K562 (cell line): ENCODE data around the gene ATP6V1F. TPM values are rescaled to one million over a fixed set of nuclear protein-coding genes. Genes with fewer than 3 reads are reported as not detected.

Source experiments
- CBX8 ChIP-seq: fragments of 200-600 bp; sonication (generic); IDR thresholded peaks from 2 replicates; pipeline ENCODE4 v1.6.1; 2012; ENCODE audit warnings: borderline replicate concordance, mixed run types, low read depth, mild to moderate bottlenecking, moderate library complexity, mixed read lengths, low read length, control low read depth, inconsistent platforms; ENCODE audit not compliant: poor library complexity, severe bottlenecking; ENCODE audit errors: extremely low read depth
- CHD2 ChIP-seq: IDR thresholded peaks from 2 replicates; pipeline ENCODE4 v1.6.1; 2011; ENCODE audit warnings: low read depth, low read length
- JUNB ChIP-seq: fragments of 450-650 bp; formaldehyde crosslinking; conservative IDR thresholded peaks from 2 replicates; pipeline ENCODE4 v1.4.0; 2020; ENCODE audit warnings: mild to moderate bottlenecking
- NFRKB ChIP-seq: fragments of 450-650 bp; IDR thresholded peaks from 2 replicates; pipeline ENCODE4 v1.6.1; 2016; ENCODE audit warnings: low read depth
- NFXL1 ChIP-seq: fragments of 450-650 bp; formaldehyde crosslinking; IDR thresholded peaks from 2 replicates; pipeline ENCODE4 v1.4.0; 2021; ENCODE audit warnings: mild to moderate bottlenecking
- PHF21A ChIP-seq: fragments of 450-650 bp; IDR thresholded peaks from 2 replicates; pipeline ENCODE4 v1.6.1; 2017; ENCODE audit warnings: low read depth, borderline replicate concordance
- SUPT5H ChIP-seq: fragments of 450-650 bp; IDR thresholded peaks from 2 replicates; pipeline ENCODE4 v1.6.1; 2016
- TEAD2 ChIP-seq: fragments of 450-650 bp; IDR thresholded peaks from 2 replicates; pipeline ENCODE4 v1.6.1; 2016; ENCODE audit warnings: missing genetic modification characterization, control low read depth, missing compliant biosample characterization
- XRCC3 ChIP-seq: fragments of 450-650 bp; IDR thresholded peaks from 2 replicates; pipeline ENCODE4 v1.6.1; 2017; ENCODE audit warnings: mild to moderate bottlenecking, moderate library complexity
- ZBTB1 ChIP-seq: sonication (generic); formaldehyde crosslinking; IDR thresholded peaks from 2 replicates; pipeline ENCODE4 v1.8.1; 2023; ENCODE audit warnings: missing genetic modification reagents, low read depth, mild to moderate bottlenecking, borderline replicate concordance
- ZNF124 ChIP-seq: sonication (generic); formaldehyde crosslinking; IDR thresholded peaks from 2 replicates; pipeline ENCODE4 v1.8.1; 2022; ENCODE audit warnings: missing genetic modification reagents
- ZNF445 ChIP-seq: fragments of 250-450 bp; sonication (Bioruptor Pico); IDR thresholded peaks from 2 replicates; pipeline ENCODE4 v1.4.0; 2020; ENCODE audit warnings: low read depth, mild to moderate bottlenecking, moderate library complexity
- ZNF561 ChIP-seq: fragments of 450-650 bp; formaldehyde crosslinking; conservative IDR thresholded peaks from 2 replicates; pipeline ENCODE4 v1.4.0; 2020; ENCODE audit warnings: mild to moderate bottlenecking, moderate library complexity
- ZNF583 ChIP-seq: fragments of 250-450 bp; sonication (Bioruptor Pico); IDR thresholded peaks from 2 replicates; pipeline ENCODE4 v1.4.0; 2020
- ZZZ3 ChIP-seq: fragments of 450-650 bp; IDR thresholded peaks from 2 replicates; pipeline ENCODE4 v1.6.1; 2016; ENCODE audit warnings: antibody characterized with exemption, mild to moderate bottlenecking, moderate library complexity
- polyA plus RNA-seq, 8 experiments: library from polyadenylated mRNA; depleted of rRNA in 4 of 8; stranded (reverse) in 5 of 8; unstranded in 3 of 8; fragments of >200 nt; fragmentation: Nextera tagmentation in 2 of 8; fragmentation: Illumina TruSeq in 1 of 8; extraction: Ambion mirVana in 2 of 8; extraction: Trizol in 1 of 8; gene quantifications; 2 replicates each; pipeline versions ENCODE4 v1.2.1 to v1.2.3, GENCODE V29; 2011 to 2014; ENCODE audit warnings: inconsistent platforms in 1 of 8, missing spikeins in 1 of 8
- total RNA-seq, 7 experiments: library from RNA; depleted of rRNA in 6 of 7; stranded (reverse); fragments of >200 nt in 6 of 7; fragmentation: Illumina TruSeq in 2 of 7; extraction: Trizol in 2 of 7; gene quantifications; 2 replicates each; pipeline versions ENCODE4 v1.2.1 to v1.2.3, GENCODE V29; 2011 to 2021; ENCODE audit warnings: low replicate concordance in 1 of 7
- TF ChIP-seq, protein P1 (sequence below), 2 experiments: fragments of 450-650 bp; formaldehyde crosslinking in 1 of 2; IDR thresholded peaks; 2 replicates each; pipeline versions ENCODE4 v1.4.0 to v1.6.1; 2014 to 2020; ENCODE audit warnings: mild to moderate bottlenecking in 2 of 2, borderline replicate concordance in 1 of 2, low read depth in 1 of 2
- TF ChIP-seq, protein P2 (sequence below), 3 experiments: fragments of 200-800 bp in 1 of 3; sonication (Bioruptor generic) in 1 of 3; sonication (generic) in 1 of 3; formaldehyde crosslinking in 1 of 3; IDR thresholded peaks; 2 replicates each; pipeline versions ENCODE4 v1.6.1 to v1.8.0; 2016 to 2022; ENCODE audit warnings: mild to moderate bottlenecking in 2 of 3, missing compliant biosample characterization in 2 of 3, missing genetic modification characterization in 2 of 3, missing genetic modification reagents in 1 of 3
- TF ChIP-seq, protein P3 (sequence below): conservative IDR thresholded peaks from 2 replicates; pipeline ENCODE4 v1.6.1; 2011; ENCODE audit warnings: low read depth, mild to moderate bottlenecking, low read length; ENCODE audit not compliant: control insufficient read depth

The ATP6V1F gene
- total and polyA plus RNA-seq, 9 of the 15 experiments (the other 6 are each of a cell fraction or from before 2014, with no cell fraction given): 206 to 1,123 (median 542) TPM

GRCh38 chr7:128879939-128880746 lies 17.5 kb downstream of the ATP6V1F start (continued):
- TF ChIP-seq, protein P1, sequence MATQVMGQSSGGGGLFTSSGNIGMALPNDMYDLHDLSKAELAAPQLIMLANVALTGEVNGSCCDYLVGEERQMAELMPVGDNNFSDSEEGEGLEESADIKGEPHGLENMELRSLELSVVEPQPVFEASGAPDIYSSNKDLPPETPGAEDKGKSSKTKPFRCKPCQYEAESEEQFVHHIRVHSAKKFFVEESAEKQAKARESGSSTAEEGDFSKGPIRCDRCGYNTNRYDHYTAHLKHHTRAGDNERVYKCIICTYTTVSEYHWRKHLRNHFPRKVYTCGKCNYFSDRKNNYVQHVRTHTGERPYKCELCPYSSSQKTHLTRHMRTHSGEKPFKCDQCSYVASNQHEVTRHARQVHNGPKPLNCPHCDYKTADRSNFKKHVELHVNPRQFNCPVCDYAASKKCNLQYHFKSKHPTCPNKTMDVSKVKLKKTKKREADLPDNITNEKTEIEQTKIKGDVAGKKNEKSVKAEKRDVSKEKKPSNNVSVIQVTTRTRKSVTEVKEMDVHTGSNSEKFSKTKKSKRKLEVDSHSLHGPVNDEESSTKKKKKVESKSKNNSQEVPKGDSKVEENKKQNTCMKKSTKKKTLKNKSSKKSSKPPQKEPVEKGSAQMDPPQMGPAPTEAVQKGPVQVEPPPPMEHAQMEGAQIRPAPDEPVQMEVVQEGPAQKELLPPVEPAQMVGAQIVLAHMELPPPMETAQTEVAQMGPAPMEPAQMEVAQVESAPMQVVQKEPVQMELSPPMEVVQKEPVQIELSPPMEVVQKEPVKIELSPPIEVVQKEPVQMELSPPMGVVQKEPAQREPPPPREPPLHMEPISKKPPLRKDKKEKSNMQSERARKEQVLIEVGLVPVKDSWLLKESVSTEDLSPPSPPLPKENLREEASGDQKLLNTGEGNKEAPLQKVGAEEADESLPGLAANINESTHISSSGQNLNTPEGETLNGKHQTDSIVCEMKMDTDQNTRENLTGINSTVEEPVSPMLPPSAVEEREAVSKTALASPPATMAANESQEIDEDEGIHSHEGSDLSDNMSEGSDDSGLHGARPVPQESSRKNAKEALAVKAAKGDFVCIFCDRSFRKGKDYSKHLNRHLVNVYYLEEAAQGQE (IDR thresholded peaks at IDR 0.05; ENCODE audit: borderline replicate concordance): peak; percentile 91
- TF ChIP-seq, protein P1 (CRISPR knock-in tag; IDR thresholded peaks at IDR 0.05; ENCODE audit: low read depth): no peak
- TF ChIP-seq XRCC3 (no peak), ZNF445 (no peak), ZBTB1 (CRISPR knock-in tag) (no peak), SUPT5H (no peak), CHD2 (no peak), NFXL1 (CRISPR knock-in tag) (no peak), CBX8 (no peak), TEAD2 (no peak), ZNF583 (CRISPR knock-in tag) (no peak), NFRKB (no peak), PHF21A (no peak), ZZZ3 (no peak), ZNF561 (no peak), JUNB (no peak), ZNF124 (CRISPR knock-in tag) (no peak)
- TF ChIP-seq, protein P2, sequence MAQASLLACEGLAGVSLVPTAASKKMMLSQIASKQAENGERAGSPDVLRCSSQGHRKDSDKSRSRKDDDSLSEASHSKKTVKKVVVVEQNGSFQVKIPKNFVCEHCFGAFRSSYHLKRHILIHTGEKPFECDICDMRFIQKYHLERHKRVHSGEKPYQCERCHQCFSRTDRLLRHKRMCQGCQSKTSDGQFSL (CRISPR knock-in tag; IDR thresholded peaks at IDR 0.05): no peak
- TF ChIP-seq, protein P2 (tag; IDR thresholded peaks at IDR 0.05): no peak
- TF ChIP-seq, protein P3, sequence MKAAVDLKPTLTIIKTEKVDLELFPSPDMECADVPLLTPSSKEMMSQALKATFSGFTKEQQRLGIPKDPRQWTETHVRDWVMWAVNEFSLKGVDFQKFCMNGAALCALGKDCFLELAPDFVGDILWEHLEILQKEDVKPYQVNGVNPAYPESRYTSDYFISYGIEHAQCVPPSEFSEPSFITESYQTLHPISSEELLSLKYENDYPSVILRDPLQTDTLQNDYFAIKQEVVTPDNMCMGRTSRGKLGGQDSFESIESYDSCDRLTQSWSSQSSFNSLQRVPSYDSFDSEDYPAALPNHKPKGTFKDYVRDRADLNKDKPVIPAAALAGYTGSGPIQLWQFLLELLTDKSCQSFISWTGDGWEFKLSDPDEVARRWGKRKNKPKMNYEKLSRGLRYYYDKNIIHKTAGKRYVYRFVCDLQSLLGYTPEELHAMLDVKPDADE: no peak; the same call in 1 of the 2 replicates
